HG03342 (cell line): ENCODE measurements around the gene RAB40B.
"Not testable (repeated sequence)": the region's sequence is repeated elsewhere in the genome, so short reads cannot be mapped to it uniquely, and the experiment has no call there.

Source experiments
- ATAC-seq: cut with Tn5 transposase; IDR thresholded peaks from one replicate; pipeline ENCODE4 v1.9.1; 2021; ENCODE audit warnings: mild to moderate bottlenecking, moderate library complexity; ENCODE audit not compliant: unreplicated experiment

RAB40B gene

GRCh38 chr17:82668631-82669099, 29.8 kb downstream of the RAB40B start:
- no peak for ATAC-seq

- no peak for ATAC-seq
These were observed 30.4 kb downstream of the RAB40B start for GRCh38 chr17:82668024-82668630.

DNA sequence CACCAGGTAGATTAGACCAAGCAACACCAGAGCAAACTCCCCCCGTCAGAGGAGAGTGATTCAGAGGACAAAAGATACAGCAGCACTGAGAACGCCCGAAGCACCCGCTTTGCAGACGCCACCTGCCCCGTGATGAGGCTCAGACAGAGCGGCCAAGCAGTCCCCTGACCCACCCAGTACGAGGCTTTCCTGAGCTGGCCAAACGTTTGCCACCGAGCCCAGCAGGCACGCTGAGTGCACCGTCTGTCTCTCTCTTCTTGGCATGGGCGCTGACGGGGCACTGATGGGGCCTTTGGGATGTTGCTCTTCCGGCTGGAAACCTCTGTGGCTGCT, 30.9 kb downstream of the RAB40B start:
- ATAC-seq, result no peak

DNA sequence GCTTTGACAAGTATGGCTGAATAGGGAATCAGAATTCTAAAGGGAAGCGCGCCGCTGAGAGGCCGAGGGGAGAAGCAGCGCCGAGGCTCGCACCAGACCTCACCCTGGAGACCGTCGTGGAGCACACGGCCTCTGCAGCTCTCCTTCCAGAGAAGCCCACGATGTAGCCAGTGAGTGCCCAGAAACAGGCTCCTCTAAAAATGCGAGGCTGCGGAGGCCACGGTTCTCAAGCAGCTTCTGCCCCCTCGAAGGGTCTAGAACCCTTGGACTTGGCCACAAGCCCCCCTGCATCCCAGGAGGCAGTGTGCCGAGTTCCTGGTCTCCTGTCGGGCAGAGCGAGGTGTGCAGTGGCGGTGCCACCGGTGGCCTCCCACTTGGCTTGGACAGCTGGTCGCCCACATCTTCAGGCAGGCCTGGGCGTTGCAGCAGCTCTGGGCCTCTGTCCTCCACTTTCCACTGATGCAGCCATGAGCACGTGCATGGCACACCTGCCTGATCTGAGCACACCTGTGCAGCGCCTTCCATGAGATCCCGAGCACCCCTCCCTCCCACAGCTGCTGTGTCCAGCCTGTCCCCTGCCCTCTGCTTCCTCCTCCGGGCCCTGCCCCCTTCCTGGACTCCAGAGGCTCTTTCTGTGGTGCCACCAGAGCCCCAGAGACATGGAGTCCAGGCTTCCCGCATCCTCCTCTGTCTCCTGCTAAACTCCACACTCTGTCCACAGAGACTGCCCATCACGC, 31.4 kb downstream of the RAB40B start:
- ATAC-seq, result no peak

DNA sequence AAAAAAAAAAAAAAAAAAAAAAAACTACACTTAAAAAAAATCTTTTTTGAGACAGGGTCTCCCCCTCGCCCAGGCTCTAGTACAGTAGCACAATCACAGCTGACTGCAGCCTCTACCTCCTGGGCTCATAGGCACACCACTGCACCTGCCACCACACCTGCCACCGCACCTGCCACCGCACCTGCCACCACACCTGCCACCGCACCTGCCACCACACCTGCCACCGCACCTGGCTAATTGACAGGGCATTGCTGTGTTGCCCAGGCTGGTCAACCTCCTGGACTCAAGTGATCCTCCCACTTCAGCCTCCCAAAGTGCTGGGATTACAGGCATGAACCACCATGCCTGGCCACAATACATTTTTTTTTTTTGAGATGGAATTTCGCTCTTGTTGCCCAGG, 32.6 kb downstream of the RAB40B start:
- no peak for ATAC-seq

DNA sequence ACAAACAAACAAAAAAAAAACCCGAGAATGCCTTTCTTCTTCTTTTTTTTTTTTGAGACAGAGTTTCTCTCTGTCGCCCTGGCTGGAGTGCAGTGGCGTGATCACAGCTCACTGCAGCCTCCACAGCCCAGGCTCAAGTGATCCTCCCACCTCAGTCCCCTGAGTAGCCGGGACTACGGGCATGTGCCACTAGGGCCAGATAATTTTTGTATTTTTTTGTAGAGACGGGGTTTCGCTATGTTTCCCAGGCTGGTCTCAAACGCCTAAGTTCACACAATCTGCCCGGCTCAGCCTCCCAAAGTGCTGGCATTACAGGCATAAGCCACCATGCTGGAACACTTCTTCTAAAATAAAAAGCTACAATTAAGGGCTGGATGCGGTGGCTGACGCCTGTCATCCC, 33.3 kb downstream of the RAB40B start:
- no peak for ATAC-seq

DNA sequence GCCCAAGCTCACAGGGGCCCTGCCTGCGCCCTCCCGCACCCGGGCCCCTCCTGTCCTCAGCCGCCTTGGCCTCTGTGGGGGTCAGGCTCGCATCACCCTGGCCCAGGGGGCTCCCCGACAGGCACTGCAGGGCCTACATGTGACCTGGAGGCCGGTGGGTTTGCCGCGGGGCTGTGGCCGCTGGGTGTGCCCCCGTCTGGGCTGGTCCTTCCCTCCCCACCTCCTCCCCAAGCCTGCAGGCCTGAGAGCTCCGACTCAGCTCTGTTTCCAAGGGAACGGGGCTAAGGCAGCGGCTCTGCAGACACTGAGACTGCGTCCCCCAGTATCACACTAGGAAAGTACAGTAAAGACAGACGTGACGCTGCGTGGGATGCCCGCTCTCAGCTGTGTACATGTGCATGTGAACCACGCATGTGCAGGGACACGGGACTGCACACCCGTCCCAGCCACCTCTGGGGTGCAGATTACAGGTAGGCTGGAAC, 33.8 kb downstream of the RAB40B start:
- no peak for ATAC-seq

- no peak for ATAC-seq
These were observed 34.3 kb downstream of the RAB40B start for GRCh38 chr17:82664276-82664575.

GRCh38 chr17:82663381-82664275, 34.9 kb downstream of the RAB40B start:
- no peak for ATAC-seq

GRCh38 chr17:82662711-82663261, 35.7 kb downstream of the RAB40B start:
- no peak for ATAC-seq

DNA sequence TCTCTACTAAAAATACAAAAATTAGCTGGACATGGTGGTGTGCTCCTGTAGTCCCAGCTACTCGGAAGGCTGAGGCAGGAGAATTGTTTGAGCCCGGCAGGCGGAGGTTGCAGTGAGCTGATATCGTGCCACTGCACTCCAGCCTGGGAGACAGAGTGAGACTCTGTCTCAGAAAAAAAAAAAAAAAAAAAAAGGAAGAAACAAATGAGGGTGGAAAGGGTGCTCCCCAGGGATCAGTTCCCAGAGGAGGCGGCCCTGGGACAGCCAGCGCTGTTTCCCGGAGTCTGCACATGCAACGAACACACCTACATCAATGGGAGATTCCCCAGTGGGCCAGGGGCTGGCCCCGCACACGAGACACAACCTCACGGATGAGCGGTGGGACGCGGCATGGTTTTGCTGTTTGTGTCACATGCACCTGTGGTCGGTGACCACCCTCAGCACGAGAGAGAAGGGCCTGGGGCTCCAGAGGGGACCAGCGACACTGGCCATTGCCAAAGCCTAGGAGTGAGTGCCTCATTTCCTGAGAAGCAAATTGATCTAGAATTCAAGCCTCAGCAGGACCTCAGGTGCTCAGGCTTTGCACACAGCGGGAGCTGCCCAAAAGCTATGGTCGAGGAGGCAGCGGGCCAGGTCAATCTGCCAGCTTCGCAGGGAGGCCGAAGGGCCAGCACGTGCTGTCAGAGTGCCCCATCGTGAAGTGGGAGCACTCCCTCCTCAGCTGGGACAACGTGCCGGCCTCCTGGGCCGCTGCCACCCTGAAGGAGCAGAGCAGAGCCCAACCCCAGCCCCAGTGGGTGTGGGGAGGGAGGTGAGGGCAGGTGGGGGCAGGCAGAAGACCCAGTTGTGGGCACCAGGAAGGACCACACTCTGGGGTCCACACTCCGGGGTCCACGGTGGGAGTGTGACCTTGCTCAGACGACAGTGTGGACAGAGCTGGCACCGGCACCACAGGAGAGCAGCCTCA, 36.5 kb downstream of the RAB40B start:
- no peak for ATAC-seq

GRCh38 chr17:82659886-82660285, 38.6 kb downstream of the RAB40B start:
- ATAC-seq, result no peak

- ATAC-seq, result no peak
These were observed 39.6 kb downstream of the RAB40B start for GRCh38 chr17:82658796-82659452.

DNA sequence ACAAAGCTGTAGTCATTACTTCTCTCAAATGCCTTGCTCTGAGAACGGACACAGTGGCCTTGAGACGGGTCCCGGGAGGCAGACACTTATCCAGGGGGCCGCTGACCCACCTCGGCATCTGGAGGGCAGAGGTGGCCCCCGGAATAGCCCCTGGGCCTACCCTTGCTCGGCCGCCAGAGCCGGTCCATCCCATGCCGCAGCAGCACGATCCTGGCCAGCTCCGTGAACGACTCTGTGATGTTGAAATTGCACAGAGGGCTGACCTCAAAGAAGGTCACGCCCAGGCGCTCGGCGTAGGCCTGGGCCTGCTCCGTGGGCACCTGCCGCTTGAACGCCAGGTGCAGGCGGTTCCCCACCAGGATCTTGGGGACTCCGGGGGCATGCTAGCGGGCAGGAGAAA, 40.2 kb downstream of the RAB40B start:
- no peak for ATAC-seq

GRCh38 chr17:82657926-82658325, 40.6 kb downstream of the RAB40B start:
- no peak for ATAC-seq

DNA sequence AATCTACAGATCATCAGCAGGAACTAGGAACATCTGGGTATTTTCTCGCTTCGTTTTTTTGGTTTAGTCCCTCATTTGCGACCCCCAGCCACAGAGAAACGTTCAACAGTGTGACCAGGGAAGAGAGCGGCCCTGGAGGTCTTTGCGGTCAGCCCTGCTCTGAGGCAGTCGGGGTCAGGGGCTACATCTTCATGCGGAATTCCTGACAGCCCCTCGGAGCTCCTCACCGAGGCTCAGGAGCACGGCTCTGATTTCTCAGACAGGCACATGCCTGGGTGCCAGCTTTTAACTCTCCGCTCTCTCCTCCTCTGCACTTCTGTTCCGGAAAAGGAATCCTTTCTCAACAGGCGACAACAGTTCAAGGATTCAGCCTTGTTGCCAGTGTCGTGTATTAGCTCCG, 42.2 kb downstream of the RAB40B start:
- ATAC-seq, result no peak

GRCh38 chr17:82655523-82655922, 43.0 kb downstream of the RAB40B start:
- no peak for ATAC-seq

DNA sequence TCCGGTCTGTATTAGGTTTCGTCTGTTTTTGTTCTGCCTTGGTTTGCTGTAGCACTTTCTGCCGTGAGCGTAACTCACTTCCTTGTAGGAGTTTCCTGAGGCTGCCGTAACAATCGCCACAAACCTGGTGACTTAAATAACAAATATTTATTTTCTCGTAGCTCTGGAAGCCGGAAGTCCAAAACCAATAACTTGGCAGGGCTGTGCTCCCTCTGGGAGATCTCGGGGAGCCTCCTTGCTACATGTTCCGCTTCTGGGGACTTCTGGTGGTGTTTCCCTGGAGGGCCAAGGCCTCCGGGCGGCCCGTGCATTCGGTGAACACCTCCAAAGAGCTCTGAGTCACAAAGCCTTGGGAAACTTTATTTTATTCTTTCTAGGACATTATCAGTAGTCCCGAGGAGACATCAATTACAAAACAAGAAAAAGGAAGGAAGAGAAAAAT, 43.4 kb downstream of the RAB40B start:
- no peak for ATAC-seq

DNA sequence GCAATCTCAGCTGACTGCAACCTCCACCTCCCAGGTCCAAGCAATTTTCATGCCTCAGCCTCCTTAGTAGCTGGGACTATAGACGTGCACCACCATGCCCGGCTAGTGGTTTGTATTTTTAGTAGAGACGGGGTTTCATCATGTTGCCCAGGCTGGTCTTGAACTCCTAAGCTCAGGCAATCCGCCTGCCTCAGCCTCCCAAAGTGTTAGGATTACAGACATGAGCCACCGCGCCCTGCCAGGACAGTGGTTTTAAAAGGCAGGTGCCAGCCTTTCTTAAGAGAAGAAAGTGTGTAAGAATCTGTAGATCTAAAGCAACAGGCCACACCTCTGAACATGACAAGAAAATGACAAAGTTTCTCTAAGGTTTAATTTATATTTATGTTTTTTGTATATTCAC, 43.9 kb downstream of the RAB40B start:
- ATAC-seq, result not testable (repeated sequence)
